Loucy (cell line): ENCODE results near the gene KCNT1.

Experiments
- EZH2phosphoT487 ChIP-seq: fragments of 200-600 bp; IDR thresholded peaks from 2 replicates; pipeline ENCODE4 v1.6.1; 2018; ENCODE audit warnings: antibody characterized with exemption, mild to moderate bottlenecking, moderate library complexity, borderline replicate concordance
- TF ChIP-seq, protein P1 (sequence below): fragments of 200-600 bp; sonication (generic); conservative IDR thresholded peaks from 2 replicates; pipeline ENCODE4 v1.5.1; 2014; ENCODE audit warnings: mild to moderate bottlenecking, antibody characterized with exemption, low read length

DNA sequence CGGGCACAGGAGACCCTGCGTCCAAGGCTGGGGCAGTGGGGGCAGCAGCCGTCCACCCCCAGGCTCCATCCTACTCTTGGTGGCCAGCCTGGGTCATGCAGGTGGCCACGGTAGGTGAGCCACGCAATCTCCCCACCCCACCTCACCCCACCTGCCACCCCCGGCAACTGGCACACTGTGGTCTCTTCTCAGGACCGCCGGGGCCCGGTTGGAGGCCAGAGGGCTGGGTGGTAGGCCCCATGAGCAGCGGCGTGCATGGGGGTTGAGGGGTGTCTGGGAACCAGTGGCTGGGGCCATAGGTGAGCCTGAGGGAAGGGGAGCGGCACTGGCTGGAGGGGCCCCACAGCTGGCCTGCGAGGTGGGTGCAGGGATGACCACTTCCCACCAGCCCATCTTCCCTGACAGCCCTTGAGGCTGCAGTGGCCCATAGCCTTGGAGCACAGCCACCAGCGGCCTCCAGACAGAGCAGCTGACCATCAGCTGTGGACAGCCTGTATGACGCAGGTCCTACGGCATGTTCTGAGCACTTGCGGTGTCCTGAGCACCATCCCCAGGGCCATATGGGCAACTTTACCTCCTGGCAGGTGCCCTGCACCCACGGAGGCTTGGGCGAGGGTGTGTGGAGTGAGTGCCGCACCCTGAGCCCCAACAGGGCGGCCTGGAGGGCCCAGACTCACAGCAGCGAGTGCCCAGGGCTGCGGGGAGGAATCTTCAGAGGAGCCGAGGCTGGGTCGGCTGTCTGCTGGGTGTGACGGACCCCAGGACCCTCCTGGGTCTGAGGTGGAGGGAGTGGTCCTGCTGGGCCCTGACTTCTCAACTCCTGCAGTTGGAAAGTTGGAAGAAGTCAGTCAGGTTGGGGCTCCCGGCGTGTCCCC is 47.4 kb downstream of the KCNT1 start:
- TF ChIP-seq, protein P1, sequence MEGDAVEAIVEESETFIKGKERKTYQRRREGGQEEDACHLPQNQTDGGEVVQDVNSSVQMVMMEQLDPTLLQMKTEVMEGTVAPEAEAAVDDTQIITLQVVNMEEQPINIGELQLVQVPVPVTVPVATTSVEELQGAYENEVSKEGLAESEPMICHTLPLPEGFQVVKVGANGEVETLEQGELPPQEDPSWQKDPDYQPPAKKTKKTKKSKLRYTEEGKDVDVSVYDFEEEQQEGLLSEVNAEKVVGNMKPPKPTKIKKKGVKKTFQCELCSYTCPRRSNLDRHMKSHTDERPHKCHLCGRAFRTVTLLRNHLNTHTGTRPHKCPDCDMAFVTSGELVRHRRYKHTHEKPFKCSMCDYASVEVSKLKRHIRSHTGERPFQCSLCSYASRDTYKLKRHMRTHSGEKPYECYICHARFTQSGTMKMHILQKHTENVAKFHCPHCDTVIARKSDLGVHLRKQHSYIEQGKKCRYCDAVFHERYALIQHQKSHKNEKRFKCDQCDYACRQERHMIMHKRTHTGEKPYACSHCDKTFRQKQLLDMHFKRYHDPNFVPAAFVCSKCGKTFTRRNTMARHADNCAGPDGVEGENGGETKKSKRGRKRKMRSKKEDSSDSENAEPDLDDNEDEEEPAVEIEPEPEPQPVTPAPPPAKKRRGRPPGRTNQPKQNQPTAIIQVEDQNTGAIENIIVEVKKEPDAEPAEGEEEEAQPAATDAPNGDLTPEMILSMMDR = no peak
- TF ChIP-seq EZH2phosphoT487 = no peak
